Natural killer cell (primary cell): ENCODE data around the gene CKAP2. TPM values are rescaled to one million over a fixed set of nuclear protein-coding genes. Genes with fewer than 3 reads are reported as not detected.

Source experiments
- ATAC-seq, 3 donors: fragments of 150-1000 bp in 2 of 3; fragments of 200-7000 bp in 1 of 3; cut with Tn5 transposase; 1 replicate in 1 of 3; 2 replicates in 2 of 3; pipeline ENCODE4 v1.10.0; 2021; ENCODE audit warnings: mild to moderate bottlenecking in 2 of 3, moderate library complexity in 2 of 3
- DNase-seq, 2 donors: peaks; one replicate each; pipeline versions ENCODE4 v3.0.0 to v3.0.0-alpha.2; 2013 to 2021; ENCODE audit warnings: mixed read lengths in 1 of 2
- H3K27ac ChIP-seq: one replicate; pipeline ENCODE4 v1.5.1; 2013; ENCODE audit warnings: mild to moderate bottlenecking, low read length
- H3K27me3 ChIP-seq: one replicate; pipeline ENCODE4 v1.6.1; 2013; ENCODE audit warnings: low read length; ENCODE audit not compliant: control insufficient read depth, insufficient read depth
- H3K36me3 ChIP-seq: one replicate; pipeline ENCODE4 v1.6.1; 2013; ENCODE audit warnings: low read length; ENCODE audit not compliant: control insufficient read depth, insufficient read depth
- H3K4me1 ChIP-seq: one replicate; pipeline ENCODE4 v1.6.1; 2013; ENCODE audit warnings: low read length; ENCODE audit not compliant: control insufficient read depth, insufficient read depth
- H3K4me3 ChIP-seq: one replicate; pipeline ENCODE4 v1.5.1; 2013; ENCODE audit warnings: low read length
- H3K9me3 ChIP-seq: one replicate; pipeline ENCODE4 v1.6.1; 2013; ENCODE audit warnings: low read length; ENCODE audit not compliant: control insufficient read depth, insufficient read depth
- H3K27ac Mint-ChIP-seq, 2 donors: one replicate each; pipeline ENCODE4 v1.8.0; 2022; ENCODE audit warnings: mild to moderate bottlenecking in 2 of 2, mixed read lengths in 2 of 2, moderate library complexity in 1 of 2
- H3K27me3 Mint-ChIP-seq, 2 donors: one replicate each; pipeline ENCODE4 v1.8.0; 2022; ENCODE audit warnings: low read depth in 2 of 2, mixed read lengths in 2 of 2
- H3K36me3 Mint-ChIP-seq: one replicate; pipeline ENCODE4 v1.8.0; 2022; ENCODE audit warnings: mixed read lengths
- H3K4me1 Mint-ChIP-seq, 2 donors: one replicate each; pipeline ENCODE4 v1.8.0; 2022; ENCODE audit warnings: mixed read lengths in 2 of 2
- H3K4me3 Mint-ChIP-seq: one replicate; pipeline ENCODE4 v1.8.0; 2022; ENCODE audit warnings: mild to moderate bottlenecking, moderate library complexity, mixed read lengths
- H3K9me3 Mint-ChIP-seq, 2 donors: one replicate each; pipeline ENCODE4 v1.8.0; 2022; ENCODE audit warnings: mixed read lengths in 2 of 2
- WGBS: methylation state at CpG from one replicate; pipeline ENCODE4 v1.1.7; 2013; ENCODE audit warnings: missing lambda C conversion rate; ENCODE audit not compliant: insufficient coverage; 5-methylcytosine and 5-hydroxymethylcytosine counted together
- intact Hi-C: fragments of 100-400 bp; cut with micrococcal nuclease; formaldehyde crosslinking; loops from one replicate; pipeline ENCODE4 v1.14.2; 2022
- total RNA-seq, 4 donors: library from RNA; stranded (reverse); fragments of 120-200 nt in 1 of 4; gene quantifications; one replicate each; pipeline versions ENCODE4 v1.2.3 to v1.2.4, GENCODE V29; 2013 to 2022
- TF ChIP-seq, protein P1 (sequence below): fragments of 200-600 bp; IDR thresholded peaks from one replicate; pipeline ENCODE4 v1.8.0; 2022; ENCODE audit warnings: antibody characterized with exemption

Gene CKAP2
- total RNA-seq, 3 donors from 2014 or later (not counting 1 experiment from before 2014, with no cell fraction given), result 12.0 to 15.6 (median 13.1) TPM

DNA sequence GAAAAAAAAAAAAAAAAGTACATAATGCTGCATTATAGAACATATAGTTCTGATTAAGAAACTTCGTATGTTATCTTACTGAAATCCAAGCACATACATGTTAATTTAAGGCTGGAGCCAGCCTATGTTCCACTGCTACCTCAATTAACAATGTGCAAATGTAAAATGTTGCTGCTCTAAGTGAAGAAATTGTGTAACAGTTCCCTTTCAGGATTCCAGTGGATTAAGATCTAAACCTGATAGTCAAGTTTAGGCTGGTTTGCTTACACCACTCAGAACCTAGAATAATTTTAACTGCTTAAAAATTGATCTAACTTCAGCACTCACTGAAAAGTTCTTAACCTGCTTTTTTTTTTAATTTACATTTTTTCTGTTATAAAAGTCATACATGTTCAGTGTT lies 9.0 kb upstream of the CKAP2 start:
- H3K36me3 Mint-ChIP-seq, result no peaks in the 10 kb centered on the region
- no peak overlapping the region for H3K4me3 ChIP-seq
- no peak overlapping the region for H3K27ac Mint-ChIP-seq
- H3K4me3 Mint-ChIP-seq, result no peak overlapping the region
- ATAC-seq, result no peak
- DNase-seq, result no peak
- 100% methylated on average over 1 of the region's 1 CpG for WGBS
- no peaks in the 10 kb centered on the region for H3K9me3 Mint-ChIP-seq
- H3K4me1 Mint-ChIP-seq, result peaks cover 32 to 33% of the 10 kb centered on the region in 2 donors
- H3K27me3 ChIP-seq, result no peaks in the 10 kb centered on the region
- H3K9me3 ChIP-seq, result no peaks in the 10 kb centered on the region
- peaks cover 15% of the 10 kb centered on the region for H3K4me1 ChIP-seq
- H3K27me3 Mint-ChIP-seq, result no peaks in the 10 kb centered on the region
- peaks cover 11% of the 10 kb centered on the region for H3K36me3 ChIP-seq
- intact Hi-C loops, result no loop called here
- no peak overlapping the region for H3K27ac ChIP-seq
- TF ChIP-seq, protein P1, sequence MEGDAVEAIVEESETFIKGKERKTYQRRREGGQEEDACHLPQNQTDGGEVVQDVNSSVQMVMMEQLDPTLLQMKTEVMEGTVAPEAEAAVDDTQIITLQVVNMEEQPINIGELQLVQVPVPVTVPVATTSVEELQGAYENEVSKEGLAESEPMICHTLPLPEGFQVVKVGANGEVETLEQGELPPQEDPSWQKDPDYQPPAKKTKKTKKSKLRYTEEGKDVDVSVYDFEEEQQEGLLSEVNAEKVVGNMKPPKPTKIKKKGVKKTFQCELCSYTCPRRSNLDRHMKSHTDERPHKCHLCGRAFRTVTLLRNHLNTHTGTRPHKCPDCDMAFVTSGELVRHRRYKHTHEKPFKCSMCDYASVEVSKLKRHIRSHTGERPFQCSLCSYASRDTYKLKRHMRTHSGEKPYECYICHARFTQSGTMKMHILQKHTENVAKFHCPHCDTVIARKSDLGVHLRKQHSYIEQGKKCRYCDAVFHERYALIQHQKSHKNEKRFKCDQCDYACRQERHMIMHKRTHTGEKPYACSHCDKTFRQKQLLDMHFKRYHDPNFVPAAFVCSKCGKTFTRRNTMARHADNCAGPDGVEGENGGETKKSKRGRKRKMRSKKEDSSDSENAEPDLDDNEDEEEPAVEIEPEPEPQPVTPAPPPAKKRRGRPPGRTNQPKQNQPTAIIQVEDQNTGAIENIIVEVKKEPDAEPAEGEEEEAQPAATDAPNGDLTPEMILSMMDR, result no peak

GRCh38 chr13:52447354-52447753 lies 7.9 kb upstream of the CKAP2 start:
- no peak overlapping the region for H3K4me3 Mint-ChIP-seq
- H3K4me1 Mint-ChIP-seq, result peaks cover 32 to 33% of the 10 kb centered on the region in 2 donors
- H3K27ac Mint-ChIP-seq, result peak overlapping the region in 1 of 2 donors; percentile 23
- Histone ChIP-seq H3K4me3 (no peak overlapping the region), H3K4me1 (peaks cover 15% of the 10 kb centered on the region), H3K27me3 (no peaks in the 10 kb centered on the region), H3K36me3 (peaks cover 4% of the 10 kb centered on the region), H3K9me3 (no peaks in the 10 kb centered on the region), H3K27ac (no peak overlapping the region)
- DNase-seq, result no peak
- no peaks in the 10 kb centered on the region for H3K9me3 Mint-ChIP-seq
- TF ChIP-seq, protein P1, result no peak
- H3K36me3 Mint-ChIP-seq, result no peaks in the 10 kb centered on the region
- intact Hi-C loops, result no loop called here
- H3K27me3 Mint-ChIP-seq, result no peaks in the 10 kb centered on the region
- 74% methylated on average over 2 of the region's 2 CpGs for WGBS
- ATAC-seq, result no peak

GRCh38 chr13:52447815-52448552 lies 7.3 kb upstream of the CKAP2 start:
- Mint-ChIP-seq H3K27ac (peak overlapping the region; percentile 87 to 93), H3K36me3 (no peaks in the 10 kb centered on the region), H3K9me3 (no peaks in the 10 kb centered on the region), H3K4me3 (peak overlapping the region; percentile 19), H3K27me3 (no peaks in the 10 kb centered on the region), H3K4me1 (peaks cover 32 to 33% of the 10 kb centered on the region in 2 donors)
- peaks cover 4% of the 10 kb centered on the region for H3K36me3 ChIP-seq
- WGBS, result 87% methylated on average over 4 of the region's 5 CpGs
- H3K4me3 ChIP-seq, result no peak overlapping the region
- no peaks in the 10 kb centered on the region for H3K9me3 ChIP-seq
- H3K27ac ChIP-seq, result no peak overlapping the region
- DNase-seq (no peak), ATAC-seq (no peak)
- intact Hi-C loops, result no loop called here
- H3K27me3 ChIP-seq, result no peaks in the 10 kb centered on the region
- H3K4me1 ChIP-seq, result peaks cover 15% of the 10 kb centered on the region
- TF ChIP-seq, protein P1, result no peak
